Keratinocyte (primary cell): ENCODE results near the gene SRSF2.

Source experiments
- EZH2 ChIP-seq: IDR thresholded peaks from one replicate; pipeline ENCODE4 v1.6.1; 2012; ENCODE audit warnings: inconsistent platforms, mild to moderate bottlenecking, low read length, moderate library complexity
- TF ChIP-seq, protein P1 (sequence below), 3 experiments: IDR thresholded peaks in 1 of 3; conservative IDR thresholded peaks in 1 of 3; optimal IDR thresholded peaks in 1 of 3; 2 replicates in 2 of 3; 3 replicates in 1 of 3; pipeline versions ENCODE3 to v1.5.1; 2011; ENCODE audit warnings: low read length in 3 of 3, mild to moderate bottlenecking in 3 of 3, moderate library complexity in 2 of 3, control low read depth in 1 of 3, inconsistent platforms in 1 of 3; ENCODE audit not compliant: insufficient read depth in 2 of 3; ENCODE audit errors: extremely low read depth in 1 of 3

DNA sequence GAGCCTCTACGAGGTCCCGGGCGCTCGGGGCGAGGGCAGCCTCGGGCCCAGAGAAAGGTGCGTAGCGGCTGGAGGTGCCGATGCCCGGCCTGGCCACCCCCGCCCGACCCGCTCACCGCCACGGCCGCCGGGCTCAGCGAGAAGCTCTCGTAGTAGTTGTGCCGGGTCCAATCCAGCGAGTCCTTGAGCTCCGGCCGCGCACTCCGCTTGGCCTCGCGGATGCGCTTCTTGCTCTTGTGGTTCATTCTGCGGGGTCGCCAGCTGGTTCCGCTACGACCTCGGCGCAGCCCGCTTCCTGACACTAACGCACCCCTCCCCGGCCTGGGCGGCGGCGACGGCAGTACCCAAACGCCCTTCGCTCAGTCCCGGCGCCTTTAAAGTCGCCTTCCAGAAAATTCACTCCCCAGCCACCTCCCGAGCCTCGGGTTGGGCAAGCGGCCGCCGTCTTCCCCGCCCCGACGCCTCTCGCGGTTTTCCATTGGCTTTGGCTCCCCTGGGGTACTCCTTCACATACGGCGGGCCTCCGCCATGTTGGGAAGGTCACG lies 10.8 kb downstream of the SRSF2 start, which contains the start of gene JMJD6:
- TF ChIP-seq, protein P1, sequence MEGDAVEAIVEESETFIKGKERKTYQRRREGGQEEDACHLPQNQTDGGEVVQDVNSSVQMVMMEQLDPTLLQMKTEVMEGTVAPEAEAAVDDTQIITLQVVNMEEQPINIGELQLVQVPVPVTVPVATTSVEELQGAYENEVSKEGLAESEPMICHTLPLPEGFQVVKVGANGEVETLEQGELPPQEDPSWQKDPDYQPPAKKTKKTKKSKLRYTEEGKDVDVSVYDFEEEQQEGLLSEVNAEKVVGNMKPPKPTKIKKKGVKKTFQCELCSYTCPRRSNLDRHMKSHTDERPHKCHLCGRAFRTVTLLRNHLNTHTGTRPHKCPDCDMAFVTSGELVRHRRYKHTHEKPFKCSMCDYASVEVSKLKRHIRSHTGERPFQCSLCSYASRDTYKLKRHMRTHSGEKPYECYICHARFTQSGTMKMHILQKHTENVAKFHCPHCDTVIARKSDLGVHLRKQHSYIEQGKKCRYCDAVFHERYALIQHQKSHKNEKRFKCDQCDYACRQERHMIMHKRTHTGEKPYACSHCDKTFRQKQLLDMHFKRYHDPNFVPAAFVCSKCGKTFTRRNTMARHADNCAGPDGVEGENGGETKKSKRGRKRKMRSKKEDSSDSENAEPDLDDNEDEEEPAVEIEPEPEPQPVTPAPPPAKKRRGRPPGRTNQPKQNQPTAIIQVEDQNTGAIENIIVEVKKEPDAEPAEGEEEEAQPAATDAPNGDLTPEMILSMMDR (optimal IDR thresholded peaks at IDR 0.05 in 1 of 3, IDR thresholded peaks at IDR 0.05 in 1 of 3, conservative IDR thresholded peaks at IDR 0.05 in 1 of 3; ENCODE audit: extremely low read depth in 1 of 3, insufficient read depth in 2 of 3, low read length in 3 of 3) = no peak
- no peak for TF ChIP-seq EZH2
